ENCODE data around the gene SMIM8.
"Not testable (repeated sequence)": the region's sequence is repeated elsewhere in the genome, so short reads cannot be mapped to it uniquely, and the experiment has no call there.

SMIM8 gene

GRCh38 chr6:87282743-87283142 is 39.6 kb upstream of the SMIM8 start:
- in situ Hi-C loops (cut with MboI; ENCODE audit: low sequenced_read_pairs, unreplicated experiment): no loop called here
- TF ChIP-seq, protein P1, sequence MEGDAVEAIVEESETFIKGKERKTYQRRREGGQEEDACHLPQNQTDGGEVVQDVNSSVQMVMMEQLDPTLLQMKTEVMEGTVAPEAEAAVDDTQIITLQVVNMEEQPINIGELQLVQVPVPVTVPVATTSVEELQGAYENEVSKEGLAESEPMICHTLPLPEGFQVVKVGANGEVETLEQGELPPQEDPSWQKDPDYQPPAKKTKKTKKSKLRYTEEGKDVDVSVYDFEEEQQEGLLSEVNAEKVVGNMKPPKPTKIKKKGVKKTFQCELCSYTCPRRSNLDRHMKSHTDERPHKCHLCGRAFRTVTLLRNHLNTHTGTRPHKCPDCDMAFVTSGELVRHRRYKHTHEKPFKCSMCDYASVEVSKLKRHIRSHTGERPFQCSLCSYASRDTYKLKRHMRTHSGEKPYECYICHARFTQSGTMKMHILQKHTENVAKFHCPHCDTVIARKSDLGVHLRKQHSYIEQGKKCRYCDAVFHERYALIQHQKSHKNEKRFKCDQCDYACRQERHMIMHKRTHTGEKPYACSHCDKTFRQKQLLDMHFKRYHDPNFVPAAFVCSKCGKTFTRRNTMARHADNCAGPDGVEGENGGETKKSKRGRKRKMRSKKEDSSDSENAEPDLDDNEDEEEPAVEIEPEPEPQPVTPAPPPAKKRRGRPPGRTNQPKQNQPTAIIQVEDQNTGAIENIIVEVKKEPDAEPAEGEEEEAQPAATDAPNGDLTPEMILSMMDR (IDR thresholded peaks at IDR 0.05; ENCODE audit: borderline replicate concordance, control extremely low read depth, extremely low read depth, insufficient read depth, missing control alignments): no peak
- no peak for DNase-seq (ENCODE audit: low spot score)

- DNase-seq (ENCODE audit: low spot score): no peak
- TF ChIP-seq, protein P1 (IDR thresholded peaks at IDR 0.05; ENCODE audit: borderline replicate concordance, control extremely low read depth, extremely low read depth, insufficient read depth, missing control alignments): no peak
- in situ Hi-C loops (cut with MboI; ENCODE audit: low sequenced_read_pairs, unreplicated experiment): no loop called here
Measured at GRCh38 chr6:87283461-87283860, 38.9 kb upstream of the SMIM8 start.

DNA sequence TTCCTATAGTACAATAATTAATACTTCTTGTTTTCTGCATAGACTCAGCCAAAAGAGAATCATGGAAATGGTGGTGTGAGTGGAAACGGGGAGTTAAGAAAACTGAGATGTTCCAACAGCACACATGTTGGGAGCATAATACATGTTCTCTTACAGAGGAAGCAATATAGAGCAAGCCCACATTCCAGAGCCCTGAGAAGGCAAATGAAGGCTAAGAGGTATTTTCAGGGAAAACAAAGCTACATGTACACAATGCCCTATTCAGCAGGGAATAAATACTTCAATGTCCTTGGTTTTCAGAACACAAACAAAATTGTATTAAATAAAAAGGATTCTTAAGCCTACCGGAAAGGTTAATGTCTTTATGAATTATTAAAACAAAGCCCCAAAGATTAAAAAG is 35.1 kb upstream of the SMIM8 start:
- in situ Hi-C loops (cut with MboI; ENCODE audit: low sequenced_read_pairs, unreplicated experiment): no loop called here

GRCh38 chr6:87289571-87289970 is 32.8 kb upstream of the SMIM8 start:
- no peak for DNase-seq (ENCODE audit: low spot score)
- TF ChIP-seq, protein P1 (IDR thresholded peaks at IDR 0.05; ENCODE audit: borderline replicate concordance, control extremely low read depth, extremely low read depth, insufficient read depth, missing control alignments): no peak
- in situ Hi-C loops (cut with MboI; ENCODE audit: low sequenced_read_pairs, unreplicated experiment): no loop called here

More for the DNA sequence above, 35.1 kb upstream of the SMIM8 start:
- TF ChIP-seq, protein P1 (IDR thresholded peaks at IDR 0.05; ENCODE audit: borderline replicate concordance, control extremely low read depth, extremely low read depth, insufficient read depth, missing control alignments): no peak
- no peak for DNase-seq (ENCODE audit: low spot score)

- in situ Hi-C loops (cut with MboI; ENCODE audit: low sequenced_read_pairs, unreplicated experiment): no loop called here
- TF ChIP-seq, protein P1 (IDR thresholded peaks at IDR 0.05; ENCODE audit: borderline replicate concordance, control extremely low read depth, extremely low read depth, insufficient read depth, missing control alignments): no peak
Measured at GRCh38 chr6:87291883-87292282, 30.5 kb upstream of the SMIM8 start.

DNA sequence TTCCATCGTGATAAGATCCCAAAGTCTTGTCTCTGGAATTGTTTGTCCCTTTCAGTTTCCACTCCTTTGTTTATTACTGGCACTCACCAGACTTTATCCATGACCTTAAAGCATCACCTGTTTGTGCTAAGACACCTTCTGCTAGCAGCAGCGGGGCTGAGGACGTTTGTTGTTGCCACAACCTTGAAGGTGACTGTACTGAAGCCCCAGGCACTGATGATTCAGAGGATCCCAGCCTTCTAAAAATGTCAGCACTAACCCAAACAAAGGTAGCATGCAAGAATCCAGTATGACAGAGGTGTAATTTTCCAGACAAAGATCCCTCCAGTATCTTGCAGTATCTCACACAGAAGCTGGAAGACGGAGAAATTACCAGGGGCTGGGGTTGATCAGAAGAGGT is 28.9 kb upstream of the SMIM8 start:
- TF ChIP-seq, protein P1 (IDR thresholded peaks at IDR 0.05; ENCODE audit: borderline replicate concordance, control extremely low read depth, extremely low read depth, insufficient read depth, missing control alignments): no peak
- in situ Hi-C loops (cut with MboI; ENCODE audit: low sequenced_read_pairs, unreplicated experiment): no loop called here
- DNase-seq (ENCODE audit: low spot score): no peak

More at GRCh38 chr6:87291883-87292282, 30.5 kb upstream of the SMIM8 start:
- no peak for DNase-seq (ENCODE audit: low spot score)

- no peak for DNase-seq (ENCODE audit: low spot score)
- in situ Hi-C loops (cut with MboI; ENCODE audit: low sequenced_read_pairs, unreplicated experiment): no loop called here
Measured at GRCh38 chr6:87297119-87297518, 25.3 kb upstream of the SMIM8 start.

DNA sequence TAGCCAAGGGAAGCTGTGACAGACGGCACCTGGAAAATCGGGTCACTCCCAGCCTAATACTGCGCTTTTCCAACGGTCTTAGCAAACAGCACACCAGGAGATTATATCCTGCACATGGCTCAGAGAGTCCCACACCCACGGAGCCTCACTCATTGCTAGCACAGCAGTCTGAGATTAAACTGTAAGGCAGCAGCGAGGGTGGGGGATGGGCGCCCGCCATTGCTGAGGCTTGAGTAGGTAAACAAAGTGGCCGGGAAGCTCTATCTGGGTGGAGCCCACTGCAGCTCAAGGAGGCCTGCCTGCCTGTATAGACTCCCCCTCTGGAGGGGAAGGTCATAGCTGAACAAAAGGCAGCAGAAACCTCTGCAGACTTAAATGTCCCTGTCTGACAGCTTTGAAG is 21.1 kb upstream of the SMIM8 start:
- DNase-seq (ENCODE audit: low spot score); in situ Hi-C loops (cut with MboI; ENCODE audit: low sequenced_read_pairs, unreplicated experiment): not testable (repeated sequence)

More at GRCh38 chr6:87297119-87297518, 25.3 kb upstream of the SMIM8 start:
- TF ChIP-seq, protein P1 (IDR thresholded peaks at IDR 0.05; ENCODE audit: borderline replicate concordance, control extremely low read depth, extremely low read depth, insufficient read depth, missing control alignments): no peak
